Fibroblast of lung (primary cell): ENCODE results near the gene MAST1.

Source experiments
- EZH2 ChIP-seq: IDR thresholded peaks from 2 replicates; pipeline ENCODE4 v1.5.1; 2012; ENCODE audit warnings: low read length, control low read depth, mild to moderate bottlenecking; ENCODE audit errors: missing control alignments
- TF ChIP-seq, protein P1 (sequence below), 2 donors: IDR thresholded peaks in 1 of 2; conservative IDR thresholded peaks in 1 of 2; 1 replicate in 1 of 2; 2 replicates in 1 of 2; pipeline ENCODE4 v1.5.1; 2011 to 2012; ENCODE audit warnings: low read length in 2 of 2, control low read depth in 1 of 2, inconsistent platforms in 1 of 2, low read depth in 1 of 2, mild to moderate bottlenecking in 1 of 2

DNA sequence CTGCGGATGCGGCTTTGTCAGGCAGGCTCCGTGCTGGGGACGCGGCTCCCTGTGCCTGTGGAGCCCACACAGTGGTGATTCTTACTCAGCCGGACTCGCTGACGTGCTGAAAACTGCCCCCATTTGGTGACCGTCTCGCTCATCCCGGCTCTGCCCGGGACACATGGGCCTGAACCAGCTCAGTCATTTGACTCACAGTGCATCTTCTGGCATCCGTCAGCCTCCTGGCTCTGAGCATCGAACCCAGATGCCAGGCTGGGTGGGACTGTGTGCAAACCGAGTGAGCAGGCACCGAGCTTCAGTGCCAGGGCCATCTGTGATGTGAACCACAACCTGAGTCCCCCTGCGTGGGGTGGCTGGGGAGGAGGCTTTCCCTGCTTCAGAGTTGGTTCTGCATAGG is 58.1 kb downstream of the MAST1 start:
- TF ChIP-seq, protein P1, sequence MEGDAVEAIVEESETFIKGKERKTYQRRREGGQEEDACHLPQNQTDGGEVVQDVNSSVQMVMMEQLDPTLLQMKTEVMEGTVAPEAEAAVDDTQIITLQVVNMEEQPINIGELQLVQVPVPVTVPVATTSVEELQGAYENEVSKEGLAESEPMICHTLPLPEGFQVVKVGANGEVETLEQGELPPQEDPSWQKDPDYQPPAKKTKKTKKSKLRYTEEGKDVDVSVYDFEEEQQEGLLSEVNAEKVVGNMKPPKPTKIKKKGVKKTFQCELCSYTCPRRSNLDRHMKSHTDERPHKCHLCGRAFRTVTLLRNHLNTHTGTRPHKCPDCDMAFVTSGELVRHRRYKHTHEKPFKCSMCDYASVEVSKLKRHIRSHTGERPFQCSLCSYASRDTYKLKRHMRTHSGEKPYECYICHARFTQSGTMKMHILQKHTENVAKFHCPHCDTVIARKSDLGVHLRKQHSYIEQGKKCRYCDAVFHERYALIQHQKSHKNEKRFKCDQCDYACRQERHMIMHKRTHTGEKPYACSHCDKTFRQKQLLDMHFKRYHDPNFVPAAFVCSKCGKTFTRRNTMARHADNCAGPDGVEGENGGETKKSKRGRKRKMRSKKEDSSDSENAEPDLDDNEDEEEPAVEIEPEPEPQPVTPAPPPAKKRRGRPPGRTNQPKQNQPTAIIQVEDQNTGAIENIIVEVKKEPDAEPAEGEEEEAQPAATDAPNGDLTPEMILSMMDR (conservative IDR thresholded peaks at IDR 0.05 in 1 of 2, IDR thresholded peaks at IDR 0.05 in 1 of 2; ENCODE audit: low read depth in 1 of 2, low read length in 2 of 2) = no peak
- TF ChIP-seq EZH2 = no peak
